CMK (cell line): ENCODE results near the gene PICK1.

ENCODE experiments used
- DNase-seq: peaks from one replicate; pipeline ENCODE4 v3.0.0-alpha.2; 2010; ENCODE audit warnings: low read depth

PICK1 gene

GRCh38 chr22:38049812-38050619 lies 7.2 kb upstream of the PICK1 start:
- no peak for DNase-seq

GRCh38 chr22:38050720-38051119 lies 6.5 kb upstream of the PICK1 start:
- DNase-seq, result no peak

- DNase-seq, result no peak
These were observed 5.9 kb upstream of the PICK1 start for GRCh38 chr22:38051261-38051660.

GRCh38 chr22:38051900-38052862 lies 5.0 kb upstream of the PICK1 start:
- peak; percentile 56 for DNase-seq

- DNase-seq, result no peak
These were observed 5.6 kb downstream of the PICK1 start for GRCh38 chr22:38062791-38063190.

GRCh38 chr22:38065539-38065938 lies 8.3 kb downstream of the PICK1 start:
- DNase-seq, result no peak

GRCh38 chr22:38066381-38067027 lies 9.3 kb downstream of the PICK1 start:
- no peak for DNase-seq

GRCh38 chr22:38067028-38067415 lies 9.8 kb downstream of the PICK1 start:
- DNase-seq, result no peak

- DNase-seq, result no peak
These were observed 10.7 kb downstream of the PICK1 start for GRCh38 chr22:38067761-38068360.

- DNase-seq, result no peak
These were observed 11.6 kb downstream of the PICK1 start for GRCh38 chr22:38068641-38069371.

GRCh38 chr22:38069372-38070249 lies 12.4 kb downstream of the PICK1 start:
- no peak for DNase-seq

- DNase-seq, result no peak
These were observed 13.2 kb downstream of the PICK1 start for GRCh38 chr22:38070250-38070921.

- DNase-seq, result no peak
These were observed 14.5 kb downstream of the PICK1 start for GRCh38 chr22:38071421-38072321.

- DNase-seq, result no peak
These were observed 15.3 kb downstream of the PICK1 start for GRCh38 chr22:38072322-38073149.

GRCh38 chr22:38073150-38074130 lies 16.2 kb downstream of the PICK1 start:
- no peak for DNase-seq
